GM12878 (cell line): ENCODE results near the gene TPGS2. TPM values are rescaled to one million over a fixed set of nuclear protein-coding genes. Genes with fewer than 3 reads are reported as not detected.

Experiments used
- ATAC-seq: fragments of 200-7000 bp; cut with Tn5 transposase; 3 replicates; pipeline ENCODE4 v1.9.1; 2020; ENCODE audit warnings: mild to moderate bottlenecking, moderate library complexity
- BruUV-seq: library from RNA; stranded (reverse); fragments of 400-500 nt; replicated peaks from 2 replicates; lab custom pipeline; 2021; lab: Mats Ljungman, UMichigan
- CTCF ChIA-PET: fragments of 300-600 bp; sonication (Branson Sonifier 250); formaldehyde crosslinking; extraction: SDS; loops from one replicate; lab custom pipeline; 2021; ENCODE audit warnings: inconsistent platforms; lab: Yijun Ruan, JAX
- POLR2A ChIA-PET: fragments of 350-600 bp; formaldehyde crosslinking; extraction: SDS; loops from one replicate; lab custom pipeline; 2021; ENCODE audit warnings: inconsistent platforms; lab: Charles Lee
- RAD21 ChIA-PET: fragments of 300-600 bp; sonication (Branson Sonifier 250); formaldehyde crosslinking; loops from one replicate; lab custom pipeline; 2023; ENCODE audit warnings: antibody characterized with exemption; ENCODE audit not compliant: unreplicated experiment; lab: Charles Lee
- SMC1A ChIA-PET: fragments of 300-600 bp; sonication (Branson Sonifier 250); formaldehyde crosslinking; loops from one replicate; lab custom pipeline; 2023; ENCODE audit not compliant: unreplicated experiment, uncharacterized antibody; lab: Charles Lee
- DNase-seq: peaks from one replicate; pipeline ENCODE4 v3.0.0-alpha.2; 2011; ENCODE audit warnings: low read depth, low spot score
- FAIRE-seq: peaks from 3 replicates; lab custom pipeline; 2011; peaks lifted over from hg19 to GRCh38; lab: Jason Lieb, UNC
- H2AFZ ChIP-seq: 2 replicates; pipeline ENCODE4 v1.6.0; 2011; ENCODE audit warnings: low read depth, low read length, control low read depth; ENCODE audit not compliant: control insufficient read depth
- H3K27ac ChIP-seq: 2 replicates; pipeline ENCODE4 v1.5.1; 2011; ENCODE audit warnings: control low read depth; ENCODE audit not compliant: control insufficient read depth, insufficient read depth
- H3K27me3 ChIP-seq, 2 experiments: replicated peaks in 1 of 2; 2 replicates each; pipeline versions ENCODE4 v1.6.0 to v1.6.1; 2011; ENCODE audit warnings: low read length in 1 of 2; ENCODE audit not compliant: control insufficient read depth in 2 of 2, insufficient read depth in 2 of 2
- H3K36me3 ChIP-seq, 2 experiments: 2 replicates each; pipeline ENCODE4 v1.5.1; 2011; ENCODE audit warnings: low read length in 1 of 2; ENCODE audit not compliant: control insufficient read depth in 2 of 2, insufficient read depth in 2 of 2
- H3K4me1 ChIP-seq: 2 replicates; pipeline ENCODE4 v1.6.1; 2011; ENCODE audit warnings: mild to moderate bottlenecking, low read length, moderate library complexity, mixed read lengths; ENCODE audit not compliant: control insufficient read depth, insufficient read depth
- H3K4me2 ChIP-seq: 2 replicates; pipeline ENCODE4 v1.6.0; 2011; ENCODE audit warnings: control low read depth; ENCODE audit not compliant: control insufficient read depth, insufficient read depth
- H3K4me3 ChIP-seq: fragments of 200-600 bp; sonication (generic); 2 replicates; pipeline ENCODE4 v1.5.1; 2016
- H3K79me2 ChIP-seq: 2 replicates; pipeline ENCODE4 v1.6.0; 2011; ENCODE audit warnings: low read length; ENCODE audit not compliant: control insufficient read depth, insufficient read depth
- H3K9ac ChIP-seq: 2 replicates; pipeline ENCODE4 v1.8.0; 2011; ENCODE audit warnings: low read length, control low read depth, mixed read lengths; ENCODE audit not compliant: control insufficient read depth, insufficient read depth
- H3K9me3 ChIP-seq: replicated peaks from 3 replicates; pipeline ENCODE4 v1.5.1; 2011; ENCODE audit warnings: mild to moderate bottlenecking, low read length; ENCODE audit not compliant: control insufficient read depth, insufficient read depth
- H4K20me1 ChIP-seq: 2 replicates; pipeline ENCODE4 v1.6.0; 2011; ENCODE audit not compliant: control insufficient read depth, insufficient read depth
- ASH2L ChIP-seq: fragments of 300-600, 200-600 bp; sonication (generic); IDR thresholded peaks from 2 replicates; pipeline ENCODE4 v1.6.1; 2017; ENCODE audit warnings: low read depth, mild to moderate bottlenecking, borderline replicate concordance
- CHD4 ChIP-seq: fragments of 200-600 bp; sonication (generic); IDR thresholded peaks from 2 replicates; pipeline ENCODE4 v1.6.1; 2016; ENCODE audit warnings: mild to moderate bottlenecking
- EED ChIP-seq: sonication (generic); IDR thresholded peaks from 2 replicates; pipeline ENCODE4 v1.6.1; 2016; ENCODE audit warnings: antibody characterized with exemption, low read depth
- EP300 ChIP-seq, 2 experiments: fragments of 150-350 bp in 1 of 2; IDR thresholded peaks; 2 replicates each; pipeline ENCODE4 v1.6.1; 2011 to 2012; ENCODE audit warnings: low read depth in 2 of 2, low read length in 2 of 2, borderline replicate concordance in 1 of 2, improper control_type of control experiment in 1 of 2, inconsistent platforms in 1 of 2; ENCODE audit not compliant: control insufficient read depth in 1 of 2
- HCFC1 ChIP-seq: fragments of 150-350 bp; IDR thresholded peaks from 2 replicates; pipeline ENCODE4 v1.6.1; 2014; ENCODE audit warnings: low read length
- LARP7 ChIP-seq: fragments of 450-650 bp; IDR thresholded peaks from 2 replicates; pipeline ENCODE4 v1.6.1; 2017; ENCODE audit warnings: mild to moderate bottlenecking
- MEF2B ChIP-seq: fragments of 450-650 bp; IDR thresholded peaks from 2 replicates; pipeline ENCODE4 v1.6.1; 2018; ENCODE audit warnings: mild to moderate bottlenecking, moderate library complexity; ENCODE audit not compliant: partially characterized antibody, poor library complexity, severe bottlenecking
- NR2C2 ChIP-seq: IDR thresholded peaks from 2 replicates; pipeline ENCODE4 v1.6.1; 2011; ENCODE audit warnings: borderline replicate concordance, low read depth; ENCODE audit not compliant: control insufficient read depth, insufficient read length
- RAD51 ChIP-seq: fragments of 450-650 bp; IDR thresholded peaks from 2 replicates; pipeline ENCODE4 v1.6.1; 2016; ENCODE audit warnings: moderate library complexity, mild to moderate bottlenecking, inconsistent platforms
- ZNF24 ChIP-seq: fragments of 450-650 bp; IDR thresholded peaks from 2 replicates; pipeline ENCODE4 v1.6.1; 2017; ENCODE audit warnings: antibody characterized with exemption, mild to moderate bottlenecking
- WGBS: methylation state at CpG from one replicate; pipeline ENCODE4 v1.1.6; 2016; ENCODE audit warnings: low lambda C conversion rate; ENCODE audit not compliant: insufficient replicate concordance, insufficient coverage; ENCODE audit errors: missing lambda C conversion rate; 5-methylcytosine and 5-hydroxymethylcytosine counted together
- in situ Hi-C: fragments of 300-500 bp; cut with MboI; formaldehyde crosslinking; loops from 9 replicates; pipeline ENCODE4 v1.14.3; 2018; ENCODE audit warnings: mixed read lengths
- intact Hi-C: fragments of 100-400 bp; cut with micrococcal nuclease; formaldehyde crosslinking; loops from one replicate; pipeline ENCODE4 v1.14.2; 2022; ENCODE audit not compliant: unreplicated experiment
- polyA plus RNA-seq, 11 experiments: library from polyadenylated mRNA; depleted of rRNA in 4 of 11; unstranded in 6 of 11; stranded (reverse) in 5 of 11; fragments of >200 nt; fragmentation: Nextera tagmentation in 4 of 11; fragmentation: Illumina TruSeq in 1 of 11; extraction: Ambion mirVana in 4 of 11; extraction: Trizol in 1 of 11; gene quantifications; 1 replicate in 1 of 11; 2 replicates in 10 of 11; pipeline versions ENCODE4 v1.2.1 to v1.2.3, GENCODE V29; 2011 to 2016; ENCODE audit warnings: inconsistent platforms in 2 of 11, missing spikeins in 2 of 11, low read depth in 1 of 11
- total RNA-seq, 4 experiments: library from RNA; depleted of rRNA in 3 of 4; stranded (reverse); fragments of >200 nt in 3 of 4; fragmentation: Illumina TruSeq in 1 of 4; extraction: Trizol in 1 of 4; gene quantifications; 2 replicates each; pipeline versions ENCODE4 v1.2.1 to v1.2.3, GENCODE V29; 2013 to 2021
- TF ChIP-seq, protein P1 (sequence below): fragments of 450-650 bp; IDR thresholded peaks from 2 replicates; pipeline ENCODE4 v1.6.1; 2016; ENCODE audit warnings: mild to moderate bottlenecking, moderate library complexity, borderline replicate concordance
- TF ChIP-seq, protein P2 (sequence below): fragments of 450-650 bp; IDR thresholded peaks from 2 replicates; pipeline ENCODE4 v1.6.1; 2016; ENCODE audit warnings: mild to moderate bottlenecking
- TF ChIP-seq, protein P3 (sequence below): fragments of 450-650 bp; formaldehyde crosslinking; IDR thresholded peaks from 2 replicates; pipeline ENCODE4 v1.4.0; 2022; ENCODE audit warnings: mild to moderate bottlenecking, moderate library complexity

TPGS2 gene
- total and polyA plus RNA-seq, 10 of the 15 experiments (the other 5 are each of a cell fraction or from before 2014, with no cell fraction given), result 39.8 to 181 (median 88.9) TPM

- TF ChIP-seq MEF2B (no peak), HCFC1 (no peak)
These were observed 42.1 kb downstream of the TPGS2 start (continued) for GRCh38 chr18:36786686-36787085.

DNA sequence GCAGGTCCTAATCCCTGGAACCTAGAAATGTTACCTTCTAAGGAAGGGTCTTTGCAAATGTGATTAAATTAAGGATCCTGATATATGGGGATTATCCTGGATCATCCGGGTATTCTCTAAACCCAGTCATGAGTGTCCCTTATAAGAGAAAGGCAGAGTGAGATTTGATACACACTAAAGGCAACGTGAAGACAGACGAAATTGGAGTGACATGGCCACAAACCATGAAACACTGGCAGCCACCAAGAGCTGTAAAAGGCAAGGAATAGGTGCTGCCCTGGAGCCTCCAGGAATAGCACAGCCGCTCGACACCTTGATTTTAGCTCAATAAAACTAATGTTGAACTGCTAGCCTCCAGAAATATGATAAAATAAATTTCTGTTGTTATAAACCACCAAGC lies 45.0 kb downstream of the TPGS2 start:
- H3K27me3 ChIP-seq, result no peaks in the 10 kb centered on the region
- no peak overlapping the region for H3K9ac ChIP-seq
- WGBS, result 96% methylated on average over 5 of the region's 5 CpGs
- H4K20me1 ChIP-seq, result no peaks in the 10 kb centered on the region
- no peak overlapping the region for H3K27ac ChIP-seq
- RAD21 ChIA-PET, result no interaction called here
- no peak for DNase-seq
- TF ChIP-seq, protein P1, sequence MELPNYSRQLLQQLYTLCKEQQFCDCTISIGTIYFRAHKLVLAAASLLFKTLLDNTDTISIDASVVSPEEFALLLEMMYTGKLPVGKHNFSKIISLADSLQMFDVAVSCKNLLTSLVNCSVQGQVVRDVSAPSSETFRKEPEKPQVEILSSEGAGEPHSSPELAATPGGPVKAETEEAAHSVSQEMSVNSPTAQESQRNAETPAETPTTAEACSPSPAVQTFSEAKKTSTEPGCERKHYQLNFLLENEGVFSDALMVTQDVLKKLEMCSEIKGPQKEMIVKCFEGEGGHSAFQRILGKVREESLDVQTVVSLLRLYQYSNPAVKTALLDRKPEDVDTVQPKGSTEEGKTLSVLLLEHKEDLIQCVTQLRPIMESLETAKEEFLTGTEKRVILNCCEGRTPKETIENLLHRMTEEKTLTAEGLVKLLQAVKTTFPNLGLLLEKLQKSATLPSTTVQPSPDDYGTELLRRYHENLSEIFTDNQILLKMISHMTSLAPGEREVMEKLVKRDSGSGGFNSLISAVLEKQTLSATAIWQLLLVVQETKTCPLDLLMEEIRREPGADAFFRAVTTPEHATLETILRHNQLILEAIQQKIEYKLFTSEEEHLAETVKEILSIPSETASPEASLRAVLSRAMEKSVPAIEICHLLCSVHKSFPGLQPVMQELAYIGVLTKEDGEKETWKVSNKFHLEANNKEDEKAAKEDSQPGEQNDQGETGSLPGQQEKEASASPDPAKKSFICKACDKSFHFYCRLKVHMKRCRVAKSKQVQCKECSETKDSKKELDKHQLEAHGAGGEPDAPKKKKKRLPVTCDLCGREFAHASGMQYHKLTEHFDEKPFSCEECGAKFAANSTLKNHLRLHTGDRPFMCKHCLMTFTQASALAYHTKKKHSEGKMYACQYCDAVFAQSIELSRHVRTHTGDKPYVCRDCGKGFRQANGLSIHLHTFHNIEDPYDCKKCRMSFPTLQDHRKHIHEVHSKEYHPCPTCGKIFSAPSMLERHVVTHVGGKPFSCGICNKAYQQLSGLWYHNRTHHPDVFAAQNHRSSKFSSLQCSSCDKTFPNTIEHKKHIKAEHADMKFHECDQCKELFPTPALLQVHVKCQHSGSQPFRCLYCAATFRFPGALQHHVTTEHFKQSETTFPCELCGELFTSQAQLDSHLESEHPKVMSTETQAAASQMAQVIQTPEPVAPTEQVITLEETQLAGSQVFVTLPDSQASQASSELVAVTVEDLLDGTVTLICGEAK, result no peak
- TF ChIP-seq LARP7 (no peak), CHD4 (no peak), RAD51 (no peak), ZNF24 (no peak), ASH2L (no peak), EED (no peak), EP300 (IDR thresholded peaks at IDR 0.05; ENCODE audit: borderline replicate concordance in 1 of 2, control insufficient read depth in 1 of 2, low read depth in 2 of 2, low read length in 2 of 2) (no peak), NR2C2 (no peak)
- TF ChIP-seq, protein P2, sequence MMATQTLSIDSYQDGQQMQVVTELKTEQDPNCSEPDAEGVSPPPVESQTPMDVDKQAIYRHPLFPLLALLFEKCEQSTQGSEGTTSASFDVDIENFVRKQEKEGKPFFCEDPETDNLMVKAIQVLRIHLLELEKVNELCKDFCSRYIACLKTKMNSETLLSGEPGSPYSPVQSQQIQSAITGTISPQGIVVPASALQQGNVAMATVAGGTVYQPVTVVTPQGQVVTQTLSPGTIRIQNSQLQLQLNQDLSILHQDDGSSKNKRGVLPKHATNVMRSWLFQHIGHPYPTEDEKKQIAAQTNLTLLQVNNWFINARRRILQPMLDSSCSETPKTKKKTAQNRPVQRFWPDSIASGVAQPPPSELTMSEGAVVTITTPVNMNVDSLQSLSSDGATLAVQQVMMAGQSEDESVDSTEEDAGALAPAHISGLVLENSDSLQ, result no peak
- TF ChIP-seq, protein P3, sequence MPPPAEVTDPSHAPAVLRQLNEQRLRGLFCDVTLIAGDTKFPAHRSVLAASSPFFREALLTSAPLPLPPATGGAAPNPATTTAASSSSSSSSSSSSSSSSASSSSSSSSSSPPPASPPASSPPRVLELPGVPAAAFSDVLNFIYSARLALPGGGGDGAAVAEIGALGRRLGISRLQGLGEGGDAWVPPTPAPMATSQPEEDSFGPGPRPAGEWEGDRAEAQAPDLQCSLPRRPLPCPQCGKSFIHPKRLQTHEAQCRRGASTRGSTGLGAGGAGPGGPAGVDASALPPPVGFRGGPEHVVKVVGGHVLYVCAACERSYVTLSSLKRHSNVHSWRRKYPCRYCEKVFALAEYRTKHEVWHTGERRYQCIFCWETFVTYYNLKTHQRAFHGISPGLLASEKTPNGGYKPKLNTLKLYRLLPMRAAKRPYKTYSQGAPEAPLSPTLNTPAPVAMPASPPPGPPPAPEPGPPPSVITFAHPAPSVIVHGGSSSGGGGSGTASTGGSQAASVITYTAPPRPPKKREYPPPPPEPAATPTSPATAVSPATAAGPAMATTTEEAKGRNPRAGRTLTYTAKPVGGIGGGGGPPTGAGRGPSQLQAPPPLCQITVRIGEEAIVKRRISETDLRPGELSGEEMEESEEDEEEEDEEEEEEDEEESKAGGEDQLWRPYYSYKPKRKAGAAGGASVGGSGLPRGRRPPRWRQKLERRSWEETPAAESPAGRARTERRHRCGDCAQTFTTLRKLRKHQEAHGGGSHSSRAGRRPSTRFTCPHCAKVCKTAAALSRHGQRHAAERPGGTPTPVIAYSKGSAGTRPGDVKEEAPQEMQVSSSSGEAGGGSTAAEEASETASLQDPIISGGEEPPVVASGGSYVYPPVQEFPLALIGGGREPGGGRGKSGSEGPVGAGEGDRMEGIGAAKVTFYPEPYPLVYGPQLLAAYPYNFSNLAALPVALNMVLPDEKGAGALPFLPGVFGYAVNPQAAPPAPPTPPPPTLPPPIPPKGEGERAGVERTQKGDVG, result no peak
- TF ChIP-seq, all 136 proteins: peak for 0
- Histone ChIP-seq H3K79me2 (no peaks in the 10 kb centered on the region), H3K4me2 (no peak overlapping the region), H3K36me3 (no peaks in the 10 kb centered on the region; a peak in 1 of 4 replicates), H3K4me3 (no peak overlapping the region), H3K9me3 (no peaks in the 10 kb centered on the region), H3K4me1 (no peaks in the 10 kb centered on the region), H2AFZ (no peak overlapping the region)
- BruUV-seq, result no TSS peak
- ChIA-PET POLR2A (no interaction called here), SMC1A (no interaction called here), CTCF (interaction anchor here (1.6 kb wide), 1 partner anchor 96 kb away, joined by 5 read pairs; no protein-coding TSS in a partner anchor)
- FAIRE-seq (no peak), ATAC-seq (no peak)
- in situ Hi-C loops (no loop called here), intact Hi-C loops (no loop called here)
